T-helper 2 cell treated with Interferon-gamma antibody and Interleukin-4, amounts not matched to agents 5 μg/mL and 100 μg/mL, for 36 hours (primary cell): ENCODE results near the gene ATP6V0B.

Experiments
- DNase-seq: peaks from one replicate; pipeline ENCODE4 v3.0.0; 2021; ENCODE audit warnings: low spot score
- H3K27ac Mint-ChIP-seq: one replicate; pipeline ENCODE4 v1.8.0; 2021; ENCODE audit warnings: mild to moderate bottlenecking, mixed read lengths
- H3K27me3 Mint-ChIP-seq: one replicate; pipeline ENCODE4 v1.8.0; 2021; ENCODE audit warnings: low read depth, mixed read lengths
- H3K36me3 Mint-ChIP-seq: one replicate; pipeline ENCODE4 v1.8.0; 2021; ENCODE audit warnings: low read depth, mixed read lengths
- H3K4me1 Mint-ChIP-seq: one replicate; pipeline ENCODE4 v1.8.0; 2021; ENCODE audit warnings: low read depth, mixed read lengths
- H3K4me3 Mint-ChIP-seq: one replicate; pipeline ENCODE4 v1.8.0; 2022; ENCODE audit warnings: mild to moderate bottlenecking, moderate library complexity, mixed read lengths
- H3K9me3 Mint-ChIP-seq: one replicate; pipeline ENCODE4 v1.8.0; 2021; ENCODE audit warnings: mixed read lengths

Gene ATP6V0B

GRCh38 chr1:43953361-43953760 is 21.4 kb upstream of the ATP6V0B start:
- Mint-ChIP-seq H3K4me3 (no peak overlapping the region), H3K4me1 (peaks cover 13% of the 10 kb centered on the region), H3K36me3 (peaks cover 2% of the 10 kb centered on the region), H3K27ac (no peak overlapping the region), H3K9me3 (no peaks in the 10 kb centered on the region), H3K27me3 (no peaks in the 10 kb centered on the region)
- DNase-seq = no peak

GRCh38 chr1:43954036-43954435 is 20.7 kb upstream of the ATP6V0B start:
- Mint-ChIP-seq H3K36me3 (peaks cover 2% of the 10 kb centered on the region), H3K9me3 (no peaks in the 10 kb centered on the region), H3K4me3 (no peak overlapping the region), H3K27ac (no peak overlapping the region), H3K27me3 (no peaks in the 10 kb centered on the region), H3K4me1 (peaks cover 7% of the 10 kb centered on the region)
- no peak for DNase-seq

GRCh38 chr1:43956234-43956633 is 18.5 kb upstream of the ATP6V0B start:
- no peak overlapping the region for H3K27ac Mint-ChIP-seq
- H3K36me3 Mint-ChIP-seq = peaks cover 2% of the 10 kb centered on the region

GRCh38 chr1:43957407-43958040 is 17.2 kb upstream of the ATP6V0B start:
- DNase-seq = no peak
- Mint-ChIP-seq H3K4me3 (no peak overlapping the region), H3K9me3 (no peaks in the 10 kb centered on the region)

More at GRCh38 chr1:43956234-43956633, 18.5 kb upstream of the ATP6V0B start:
- Mint-ChIP-seq H3K4me3 (no peak overlapping the region), H3K4me1 (no peaks in the 10 kb centered on the region), H3K27me3 (no peaks in the 10 kb centered on the region), H3K9me3 (no peaks in the 10 kb centered on the region)
- no peak for DNase-seq

GRCh38 chr1:43958351-43959255 is 16.2 kb upstream of the ATP6V0B start:
- DNase-seq = no peak
- H3K36me3 Mint-ChIP-seq = peaks cover 2% of the 10 kb centered on the region
- H3K27ac Mint-ChIP-seq = no peak overlapping the region
- H3K9me3 Mint-ChIP-seq = no peaks in the 10 kb centered on the region
- no peaks in the 10 kb centered on the region for H3K27me3 Mint-ChIP-seq
- no peak overlapping the region for H3K4me3 Mint-ChIP-seq
- H3K4me1 Mint-ChIP-seq = no peaks in the 10 kb centered on the region

More at GRCh38 chr1:43957407-43958040, 17.2 kb upstream of the ATP6V0B start:
- H3K27me3 Mint-ChIP-seq = no peaks in the 10 kb centered on the region
- H3K36me3 Mint-ChIP-seq = peaks cover 2% of the 10 kb centered on the region
- no peaks in the 10 kb centered on the region for H3K4me1 Mint-ChIP-seq
- H3K27ac Mint-ChIP-seq = no peak overlapping the region

GRCh38 chr1:43960798-43961197 is 14.0 kb upstream of the ATP6V0B start:
- H3K9me3 Mint-ChIP-seq = no peaks in the 10 kb centered on the region
- H3K36me3 Mint-ChIP-seq = peaks cover 2% of the 10 kb centered on the region
- no peak overlapping the region for H3K4me3 Mint-ChIP-seq
- no peaks in the 10 kb centered on the region for H3K4me1 Mint-ChIP-seq
- no peak for DNase-seq
- H3K27ac Mint-ChIP-seq = no peak overlapping the region
- H3K27me3 Mint-ChIP-seq = no peaks in the 10 kb centered on the region

- Mint-ChIP-seq H3K27ac (no peak overlapping the region), H3K36me3 (peaks cover 2% of the 10 kb centered on the region), H3K9me3 (no peaks in the 10 kb centered on the region)
Measured at GRCh38 chr1:43961692-43962091, 13.1 kb upstream of the ATP6V0B start.

GRCh38 chr1:43962324-43962723 is 12.4 kb upstream of the ATP6V0B start:
- Mint-ChIP-seq H3K9me3 (no peaks in the 10 kb centered on the region), H3K4me1 (no peaks in the 10 kb centered on the region), H3K4me3 (no peak overlapping the region), H3K36me3 (peaks cover 2% of the 10 kb centered on the region), H3K27me3 (no peaks in the 10 kb centered on the region), H3K27ac (no peak overlapping the region)
- no peak for DNase-seq

More at GRCh38 chr1:43961692-43962091, 13.1 kb upstream of the ATP6V0B start:
- H3K4me1 Mint-ChIP-seq = no peaks in the 10 kb centered on the region
- no peak for DNase-seq
- H3K4me3 Mint-ChIP-seq = no peak overlapping the region
- H3K27me3 Mint-ChIP-seq = no peaks in the 10 kb centered on the region

GRCh38 chr1:43963006-43963405 is 11.8 kb upstream of the ATP6V0B start:
- peaks cover 2% of the 10 kb centered on the region for H3K36me3 Mint-ChIP-seq
- no peaks in the 10 kb centered on the region for H3K27me3 Mint-ChIP-seq
- H3K9me3 Mint-ChIP-seq = no peaks in the 10 kb centered on the region
- H3K4me1 Mint-ChIP-seq = no peaks in the 10 kb centered on the region
- no peak overlapping the region for H3K4me3 Mint-ChIP-seq
- H3K27ac Mint-ChIP-seq = no peak overlapping the region
- DNase-seq = no peak

GRCh38 chr1:43963890-43964289 is 10.9 kb upstream of the ATP6V0B start:
- Mint-ChIP-seq H3K4me3 (no peak overlapping the region), H3K9me3 (no peaks in the 10 kb centered on the region), H3K36me3 (peaks cover 2% of the 10 kb centered on the region), H3K27me3 (no peaks in the 10 kb centered on the region), H3K4me1 (no peaks in the 10 kb centered on the region), H3K27ac (no peak overlapping the region)
- no peak for DNase-seq

GRCh38 chr1:43965316-43965715 is 9.4 kb upstream of the ATP6V0B start:
- H3K36me3 Mint-ChIP-seq = peaks cover 6% of the 10 kb centered on the region
- H3K4me1 Mint-ChIP-seq = peaks cover 9% of the 10 kb centered on the region
- no peak for DNase-seq
- no peak overlapping the region for H3K4me3 Mint-ChIP-seq
- H3K27me3 Mint-ChIP-seq = no peaks in the 10 kb centered on the region
- H3K27ac Mint-ChIP-seq = no peak overlapping the region
- no peaks in the 10 kb centered on the region for H3K9me3 Mint-ChIP-seq

GRCh38 chr1:43968348-43968948 is 6.3 kb upstream of the ATP6V0B start:
- H3K36me3 Mint-ChIP-seq = peaks cover 18% of the 10 kb centered on the region
- no peaks in the 10 kb centered on the region for H3K9me3 Mint-ChIP-seq
- H3K27me3 Mint-ChIP-seq = no peaks in the 10 kb centered on the region
- H3K4me1 Mint-ChIP-seq = peaks cover 15% of the 10 kb centered on the region
- no peak overlapping the region for H3K4me3 Mint-ChIP-seq
- no peak for DNase-seq
- H3K27ac Mint-ChIP-seq = no peak overlapping the region

- Mint-ChIP-seq H3K27me3 (no peaks in the 10 kb centered on the region), H3K4me1 (peaks cover 24% of the 10 kb centered on the region), H3K27ac (peak overlapping the region; percentile 86), H3K36me3 (peaks cover 20% of the 10 kb centered on the region), H3K9me3 (no peaks in the 10 kb centered on the region), H3K4me3 (peak overlapping the region; percentile 98)
- no peak for DNase-seq
Measured at GRCh38 chr1:43969416-43969745, 5.4 kb upstream of the ATP6V0B start.
